Choroid plexus epithelial cell (primary cell): Measurements from ENCODE around the gene TMA7B.
A peak's percentile ranks its signal among the peaks of the same experiment; 100 is the strongest.

ENCODE experiments used
- DNase-seq: peaks from one replicate; pipeline ENCODE4 v3.0.0-alpha.2; 2010; ENCODE audit warnings: low read depth
- H3K4me3 ChIP-seq: 2 replicates; pipeline ENCODE4 v1.5.1; 2011; ENCODE audit warnings: low read depth, mild to moderate bottlenecking, control low read depth, low read length, moderate library complexity
- CTCF ChIP-seq: conservative IDR thresholded peaks from 2 replicates; pipeline ENCODE4 v1.5.1; 2011; ENCODE audit warnings: low read depth, mild to moderate bottlenecking, control low read depth, inconsistent platforms, low read length, moderate library complexity

TMA7B gene

GRCh38 chr22:39995393-39996252, 35.4 kb downstream of the TMA7B start:
- DNase-seq: no peak
- TF ChIP-seq CTCF: no peak
- no peak overlapping the region for H3K4me3 ChIP-seq

GRCh38 chr22:39996732-39997131, 36.5 kb downstream of the TMA7B start:
- H3K4me3 ChIP-seq: no peak overlapping the region
- DNase-seq: no peak
- no peak for TF ChIP-seq CTCF

GRCh38 chr22:39997421-39997820, 37.2 kb downstream of the TMA7B start:
- no peak overlapping the region for H3K4me3 ChIP-seq
- no peak for TF ChIP-seq CTCF
- DNase-seq: no peak

GRCh38 chr22:39997939-39998726, 37.9 kb downstream of the TMA7B start:
- TF ChIP-seq CTCF: no peak
- H3K4me3 ChIP-seq: no peak overlapping the region
- peak; percentile 30 for DNase-seq

- H3K4me3 ChIP-seq: no peak overlapping the region
- peak; percentile 11 for TF ChIP-seq CTCF
- DNase-seq: peak; percentile 97
Observed at GRCh38 chr22:39999144-39999757, 39.1 kb downstream of the TMA7B start.

- TF ChIP-seq CTCF: no peak
- H3K4me3 ChIP-seq: no peak overlapping the region
- DNase-seq: no peak
Observed at GRCh38 chr22:40000171-40000570, 40.0 kb downstream of the TMA7B start.
